HepG2 (cell line): ENCODE results near the gene LSM12. TPM values are rescaled to one million over a fixed set of nuclear protein-coding genes. Genes with fewer than 3 reads are reported as not detected.

Source experiments
- ADNP ChIP-seq: sonication (generic); formaldehyde crosslinking; IDR thresholded peaks from 2 replicates; pipeline ENCODE4 v1.4.0; 2020; ENCODE audit warnings: missing genetic modification reagents
- ATF6 ChIP-seq: sonication (generic); formaldehyde crosslinking; conservative IDR thresholded peaks from 2 replicates; pipeline ENCODE4 v1.4.0; 2020; ENCODE audit warnings: missing genetic modification reagents
- CSRNP1 ChIP-seq: sonication (generic); formaldehyde crosslinking; IDR thresholded peaks from 2 replicates; pipeline ENCODE4 v1.8.1; 2023; ENCODE audit warnings: mild to moderate bottlenecking, missing genetic modification reagents
- ELK4 ChIP-seq: sonication (generic); formaldehyde crosslinking; IDR thresholded peaks from 2 replicates; pipeline ENCODE4 v1.9.0; 2021; ENCODE audit warnings: missing genetic modification reagents, borderline replicate concordance
- ETV5 ChIP-seq: IDR thresholded peaks from 2 replicates; pipeline ENCODE4 v1.6.1; 2018; ENCODE audit warnings: missing biosample characterization, missing genetic modification reagents, inconsistent platforms, borderline replicate concordance
- FOXO1 ChIP-seq: sonication (generic); formaldehyde crosslinking; IDR thresholded peaks from 2 replicates; pipeline ENCODE4 v1.4.0; 2020; ENCODE audit warnings: missing genetic modification reagents
- GTF3A ChIP-seq: sonication (generic); formaldehyde crosslinking; conservative IDR thresholded peaks from 2 replicates; pipeline ENCODE4 v1.4.0; 2020; ENCODE audit warnings: mild to moderate bottlenecking, missing genetic modification reagents
- HNRNPH1 ChIP-seq: fragments of 200-400 bp; formaldehyde crosslinking; optimal IDR thresholded peaks from 2 replicates; pipeline ENCODE3; 2017; ENCODE audit warnings: mild to moderate bottlenecking, low read depth, low read length
- KLF13 ChIP-seq: sonication (generic); formaldehyde crosslinking; IDR thresholded peaks from 2 replicates; pipeline ENCODE4 v1.4.0; 2020; ENCODE audit warnings: mild to moderate bottlenecking, missing genetic modification reagents
- NCOA1 ChIP-seq: sonication (generic); formaldehyde crosslinking; IDR thresholded peaks from 2 replicates; pipeline ENCODE4 v1.9.0; 2021; ENCODE audit warnings: missing genetic modification reagents
- PRMT3 ChIP-seq: sonication (generic); formaldehyde crosslinking; IDR thresholded peaks from 2 replicates; pipeline ENCODE4 v1.8.1; 2022; ENCODE audit warnings: low read depth, mild to moderate bottlenecking, moderate library complexity, missing genetic modification reagents, borderline replicate concordance
- SALL2 ChIP-seq: sonication (generic); formaldehyde crosslinking; IDR thresholded peaks from 2 replicates; pipeline ENCODE4 v1.8.1; 2023; ENCODE audit warnings: mild to moderate bottlenecking, missing genetic modification reagents, inconsistent platforms
- SIX1 ChIP-seq: sonication (generic); formaldehyde crosslinking; IDR thresholded peaks from 2 replicates; pipeline ENCODE4 v1.4.0; 2020; ENCODE audit warnings: missing genetic modification reagents, borderline replicate concordance
- SNAI1 ChIP-seq: sonication (generic); formaldehyde crosslinking; IDR thresholded peaks from 2 replicates; pipeline ENCODE4 v1.5.0; 2020; ENCODE audit warnings: mild to moderate bottlenecking, missing genetic modification reagents, borderline replicate concordance
- SOX5 ChIP-seq: IDR thresholded peaks from 2 replicates; pipeline ENCODE4 v1.6.1; 2016; ENCODE audit warnings: borderline replicate concordance
- TAF1 ChIP-seq: sonication (generic); formaldehyde crosslinking; IDR thresholded peaks from 2 replicates; pipeline ENCODE4 v1.4.0; 2020; ENCODE audit warnings: missing genetic modification reagents
- TBL1XR1 ChIP-seq: fragments of 150-350 bp; IDR thresholded peaks from 2 replicates; pipeline ENCODE4 v1.6.1; 2014; ENCODE audit warnings: borderline replicate concordance, low read length; ENCODE audit not compliant: partially characterized antibody
- ZFP1 ChIP-seq: IDR thresholded peaks from 2 replicates; pipeline ENCODE4 v1.6.1; 2016
- ZKSCAN5 ChIP-seq: sonication (generic); formaldehyde crosslinking; IDR thresholded peaks from 2 replicates; pipeline ENCODE4 v1.5.1; 2020; ENCODE audit warnings: mild to moderate bottlenecking, missing genetic modification reagents
- ZNF121 ChIP-seq: sonication (generic); formaldehyde crosslinking; IDR thresholded peaks from 2 replicates; pipeline ENCODE4 v1.5.0; 2020; ENCODE audit warnings: mild to moderate bottlenecking, missing genetic modification reagents
- ZNF3 ChIP-seq: IDR thresholded peaks from 2 replicates; pipeline ENCODE4 v1.7.0; 2017; ENCODE audit warnings: inconsistent platforms
- ZNF460 ChIP-seq: sonication (generic); formaldehyde crosslinking; IDR thresholded peaks from 2 replicates; pipeline ENCODE4 v1.5.1; 2020; ENCODE audit warnings: missing genetic modification reagents, mild to moderate bottlenecking, borderline replicate concordance
- ZNF501 ChIP-seq: sonication (generic); formaldehyde crosslinking; IDR thresholded peaks from 2 replicates; pipeline ENCODE4 v1.5.1; 2020; ENCODE audit warnings: mild to moderate bottlenecking, moderate library complexity, missing genetic modification reagents
- ZNF607 ChIP-seq: sonication (generic); formaldehyde crosslinking; IDR thresholded peaks from 2 replicates; pipeline ENCODE4 v1.5.1; 2020; ENCODE audit warnings: missing genetic modification reagents, mild to moderate bottlenecking, borderline replicate concordance
- ZNF749 ChIP-seq: sonication (generic); formaldehyde crosslinking; IDR thresholded peaks from 2 replicates; pipeline ENCODE4 v1.8.0; 2022; ENCODE audit warnings: mild to moderate bottlenecking, missing genetic modification reagents, moderate library complexity, borderline replicate concordance
- ZSCAN12 ChIP-seq: sonication (generic); formaldehyde crosslinking; IDR thresholded peaks from 2 replicates; pipeline ENCODE4 v1.9.0; 2021; ENCODE audit warnings: mild to moderate bottlenecking, missing genetic modification reagents
- polyA plus RNA-seq, 8 experiments: library from polyadenylated mRNA; depleted of rRNA in 3 of 8; stranded (reverse) in 7 of 8; unstranded in 1 of 8; fragments of >200 nt; fragmentation: Illumina TruSeq in 4 of 8; extraction: Trizol in 4 of 8; gene quantifications; 2 replicates each; pipeline versions ENCODE4 v1.2.1 to v1.2.3, GENCODE V29; 2011 to 2016; ENCODE audit warnings: low read depth in 4 of 8, missing spikeins in 1 of 8, mixed read lengths in 1 of 8; ENCODE audit not compliant: insufficient read depth in 1 of 8
- total RNA-seq, 5 experiments: library from RNA; depleted of rRNA; stranded (reverse); fragments of >200 nt; fragmentation: Illumina TruSeq; extraction: Trizol; gene quantifications; 2 replicates each; pipeline ENCODE4 v1.2.3, GENCODE V29; 2016; ENCODE audit warnings: low read depth in 1 of 5

Gene LSM12
- total and polyA plus RNA-seq, 2 of the 13 experiments (the other 11 are each of a cell fraction or from before 2014, with no cell fraction given): 52.8 to 55.7 TPM

GRCh38 chr17:44070455-44071197 lies 4.2 kb upstream of the LSM12 start, which contains the start of gene G6PC3 (continued):
- TF ChIP-seq HNRNPH1 (no peak), ETV5 (peak; percentile 92), GTF3A (no peak), TBL1XR1 (peak; percentile 78), ZKSCAN5 (0 out of 2 replicates have a peak, but pooled peaks have one; percentile 59), ZNF3 (CRISPR knock-in tag) (no peak; the same call in 1 of the 2 replicates), ZSCAN12 (CRISPR knock-in tag) (peak; percentile 94; the same call in 1 of the 2 replicates), TAF1 (CRISPR knock-in tag) (peak; percentile 92), ADNP (CRISPR knock-in tag) (no peak), SIX1 (CRISPR knock-in tag) (peak; percentile 60; the same call in 1 of the 2 replicates), SOX5 (peak; percentile 84), ZNF607 (CRISPR knock-in tag) (peak; percentile 93), CSRNP1 (CRISPR knock-in tag) (peak; percentile 96), ZNF501 (CRISPR knock-in tag) (peak; percentile 98), ATF6 (CRISPR knock-in tag) (peak; percentile 95; the same call in 1 of the 2 replicates), NCOA1 (CRISPR knock-in tag) (peak; percentile 74; the same call in 1 of the 2 replicates), SNAI1 (CRISPR knock-in tag) (peak; percentile 64; the same call in 1 of the 2 replicates), PRMT3 (peak; percentile 79; the same call in 1 of the 2 replicates), ZFP1 (peak; percentile 87), ELK4 (no peak), FOXO1 (CRISPR knock-in tag) (peak; percentile 82), ZNF749 (peak; percentile 96), ZNF121 (CRISPR knock-in tag) (no peak; the same call in 1 of the 2 replicates), ZNF460 (peak; percentile 33; the same call in 1 of the 2 replicates), KLF13 (CRISPR knock-in tag) (no peak), SALL2 (peak; percentile 74; the same call in 1 of the 2 replicates)
